Inflammatory macrophage (primary cell): ENCODE data around the gene DPM3.
A peak's percentile ranks its signal among the peaks of the same experiment; 100 is the strongest.
"Not testable (repeated sequence)": the region's sequence is repeated elsewhere in the genome, so short reads cannot be mapped to it uniquely, and the experiment has no call there.

Source experiments
- DNase-seq, 2 donors: peaks; one replicate each; pipeline ENCODE4 v3.0.0-alpha.2; 2020 to 2022
- total RNA-seq, 18 experiments: gene quantifications; one replicate each; lab custom pipeline; 2026; ENCODE audit warnings: mixed read lengths in 6 of 18, inconsistent platforms in 2 of 18; lab: John Stamatoyannopoulos, UW

Gene DPM3, protein sequence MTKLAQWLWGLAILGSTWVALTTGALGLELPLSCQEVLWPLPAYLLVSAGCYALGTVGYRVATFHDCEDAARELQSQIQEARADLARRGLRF
- total RNA-seq, result 3.7 to 11.3 (median 7.2) reads per million in 18 experiments

DNA sequence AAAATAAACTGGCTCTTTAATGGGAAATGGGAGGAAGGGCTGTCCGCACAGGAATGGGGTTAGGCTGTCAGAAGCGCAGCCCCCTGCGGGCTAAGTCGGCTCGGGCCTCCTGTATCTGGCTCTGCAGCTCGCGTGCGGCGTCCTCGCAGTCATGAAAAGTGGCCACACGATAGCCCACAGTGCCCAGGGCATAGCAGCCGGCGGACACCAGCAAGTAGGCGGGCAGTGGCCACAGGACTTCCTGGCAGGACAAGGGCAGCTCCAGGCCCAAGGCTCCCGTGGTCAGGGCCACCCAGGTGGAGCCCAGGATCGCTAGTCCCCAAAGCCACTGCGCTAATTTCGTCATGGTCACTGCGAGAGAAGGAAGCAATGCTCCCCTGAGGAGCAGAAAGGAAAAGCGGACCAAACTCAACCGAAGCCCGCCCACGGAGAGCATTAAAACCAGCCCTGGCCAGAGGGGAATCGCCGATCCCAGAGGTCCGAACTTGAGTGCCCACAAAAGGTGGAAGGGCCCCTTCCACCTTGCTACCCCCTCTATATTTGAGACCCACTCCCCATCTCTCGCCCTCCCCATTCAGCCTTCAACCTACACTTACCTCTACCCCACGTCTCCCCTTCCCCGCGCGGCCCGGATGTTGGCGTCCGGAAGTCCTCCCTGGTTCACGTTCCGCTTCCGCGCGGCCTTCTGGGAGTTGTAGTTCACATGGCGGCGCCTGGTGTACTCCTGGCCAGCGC is at the start of gene DPM3:
Gene DPM3 (minus strand): TSS at position 637 of the 735 bp plus-strand sequence. CDS start 291 bp downstream, at position 346.
- peak; percentile 87 to 91 for DNase-seq

DNA sequence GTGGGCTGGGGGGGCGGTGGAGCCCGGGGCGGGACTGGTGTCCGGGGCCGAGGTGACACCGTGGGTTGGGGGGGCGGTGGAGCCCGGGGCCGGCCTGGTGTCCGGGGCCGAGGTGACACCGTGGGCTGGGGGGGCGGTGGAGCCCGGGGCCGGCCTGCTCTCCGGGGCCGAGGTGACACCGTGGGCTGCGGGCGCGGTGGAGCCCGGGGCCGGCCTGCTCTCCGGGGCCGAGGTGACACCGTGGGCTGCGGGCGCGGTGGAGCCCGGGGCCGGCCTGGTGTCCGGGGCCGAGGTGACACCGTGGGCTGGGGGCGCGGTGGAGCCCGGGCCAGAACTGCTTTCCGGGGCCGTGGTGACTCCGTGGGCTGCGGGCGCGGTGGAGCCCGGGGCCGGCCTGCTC is 49.6 kb upstream of the DPM3 start:
- DNase-seq, result not testable (repeated sequence)

DNA sequence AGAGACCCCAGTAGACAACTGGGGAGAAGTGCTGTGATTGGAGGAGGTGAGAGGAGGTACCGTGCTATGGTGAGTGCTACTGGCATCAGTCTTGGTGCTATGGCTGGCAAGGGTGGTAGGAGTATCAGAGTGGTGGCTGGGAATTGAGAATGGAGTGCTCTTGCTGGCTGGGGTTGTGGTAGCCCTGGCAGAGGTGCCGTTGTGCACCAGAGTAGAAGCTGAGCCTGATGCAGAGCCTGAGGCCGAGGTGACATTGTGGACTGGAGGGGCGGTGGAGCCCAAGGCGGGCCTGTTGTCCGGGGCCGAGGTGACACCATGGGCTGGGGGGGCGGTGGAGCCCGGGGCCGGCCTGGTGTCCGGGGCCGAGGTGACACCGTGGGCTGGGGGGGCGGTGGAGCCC is 47.9 kb upstream of the DPM3 start:
- DNase-seq, result no peak

DNA sequence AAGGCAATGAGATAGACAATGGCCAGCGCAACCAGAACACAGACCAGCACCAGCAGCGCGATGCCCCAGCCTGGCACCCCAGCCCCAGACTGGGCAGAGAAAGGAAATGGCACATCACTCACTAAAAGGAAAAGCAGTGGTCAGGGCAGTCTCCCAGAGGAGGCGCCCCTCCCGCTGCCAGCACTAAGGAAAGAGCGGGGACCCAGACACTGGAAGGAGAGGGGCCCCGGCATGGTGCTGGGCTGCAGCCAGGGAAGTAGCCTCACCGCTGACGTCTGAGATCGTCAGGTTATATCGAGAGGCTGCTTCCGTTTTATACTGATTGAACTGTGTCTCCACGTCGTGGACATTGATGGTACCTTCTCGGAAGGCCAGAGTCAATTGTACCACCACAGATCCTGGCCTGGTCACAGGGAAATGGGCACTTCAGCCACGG is 47.1 kb upstream of the DPM3 start:
- no peak for DNase-seq

DNA sequence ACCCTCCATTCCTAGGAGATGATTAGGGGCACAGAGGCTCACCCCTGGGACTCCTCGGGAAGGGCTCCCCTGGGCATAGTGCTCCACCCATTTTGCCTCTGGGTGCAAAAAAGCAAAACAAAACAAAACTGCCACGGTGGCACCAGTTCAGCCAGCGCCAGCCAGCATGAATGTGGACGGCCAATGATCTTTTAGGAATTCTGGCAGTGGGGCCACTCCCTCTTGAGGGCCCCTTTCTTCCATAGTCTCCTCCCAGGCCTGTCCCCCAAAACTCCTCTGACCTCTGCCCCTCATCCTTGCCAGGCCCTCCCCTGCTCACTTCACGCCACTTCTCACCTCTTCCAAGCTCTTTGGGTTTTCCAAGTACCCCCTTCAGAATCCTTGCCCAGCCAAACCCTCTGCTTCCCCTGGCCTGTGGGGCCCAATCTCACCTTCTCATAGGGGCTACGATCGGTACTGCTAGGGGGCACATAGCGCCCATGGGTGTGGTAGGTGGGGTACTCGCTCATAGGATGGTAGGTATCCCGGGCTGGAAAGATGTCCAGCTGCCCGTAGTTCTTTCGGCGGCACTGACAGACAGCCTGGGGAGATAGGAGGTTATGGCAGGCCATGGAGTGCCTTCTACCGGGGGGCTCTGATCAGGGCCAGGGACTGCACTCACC is 46.6 kb upstream of the DPM3 start:
- DNase-seq, result no peak

DNA sequence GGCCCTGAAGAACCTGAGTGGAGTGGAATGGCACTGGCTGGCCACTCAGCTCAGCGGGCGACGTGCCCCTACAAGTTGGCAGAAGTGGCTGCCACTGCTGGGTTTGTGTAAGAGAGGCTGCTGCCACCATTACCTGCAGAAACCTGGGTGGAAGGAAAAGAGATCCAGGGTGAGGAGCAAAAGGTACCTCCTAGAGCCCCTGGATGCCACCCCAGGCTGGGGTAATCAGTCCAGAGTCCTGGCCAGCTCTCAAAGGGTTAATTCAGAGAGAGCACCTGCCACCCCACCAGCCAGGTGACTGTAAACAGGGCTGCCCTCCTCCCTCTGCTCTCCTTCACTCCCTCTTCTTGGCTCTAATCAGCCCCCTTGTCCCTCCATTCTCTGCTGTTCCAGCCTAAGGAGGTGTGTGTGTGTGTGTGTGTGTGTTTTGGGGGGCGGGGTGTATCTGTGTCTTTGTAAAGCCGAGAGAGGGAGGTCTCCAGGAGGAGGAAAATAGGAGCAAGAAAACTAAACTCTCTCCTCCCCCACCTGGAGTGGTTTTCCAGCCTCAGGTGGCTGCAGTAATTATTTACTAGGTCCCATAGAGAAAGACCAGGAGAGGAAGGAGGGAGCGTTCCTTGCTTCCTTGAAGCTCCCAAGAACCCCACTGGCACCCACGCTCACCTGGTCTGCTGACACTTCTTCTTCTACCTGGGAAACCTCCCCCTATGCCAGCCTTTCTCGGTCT is 45.9 kb upstream of the DPM3 start:
- no peak for DNase-seq

DNA sequence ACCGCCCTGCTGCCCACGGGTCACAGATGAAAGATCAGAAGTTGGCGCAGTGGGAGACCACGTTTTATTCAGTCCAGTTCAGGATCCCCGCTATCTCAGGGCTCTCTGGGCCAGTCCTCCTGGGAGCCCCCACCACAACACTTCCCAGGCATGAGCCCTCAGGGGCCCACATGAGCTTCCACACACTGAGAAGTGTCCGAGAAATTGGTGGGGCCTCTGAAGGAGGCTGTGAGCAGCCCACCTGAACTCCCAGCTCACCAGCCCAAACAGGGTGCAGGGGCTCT is 45.4 kb upstream of the DPM3 start:
- DNase-seq, result no peak

DNA sequence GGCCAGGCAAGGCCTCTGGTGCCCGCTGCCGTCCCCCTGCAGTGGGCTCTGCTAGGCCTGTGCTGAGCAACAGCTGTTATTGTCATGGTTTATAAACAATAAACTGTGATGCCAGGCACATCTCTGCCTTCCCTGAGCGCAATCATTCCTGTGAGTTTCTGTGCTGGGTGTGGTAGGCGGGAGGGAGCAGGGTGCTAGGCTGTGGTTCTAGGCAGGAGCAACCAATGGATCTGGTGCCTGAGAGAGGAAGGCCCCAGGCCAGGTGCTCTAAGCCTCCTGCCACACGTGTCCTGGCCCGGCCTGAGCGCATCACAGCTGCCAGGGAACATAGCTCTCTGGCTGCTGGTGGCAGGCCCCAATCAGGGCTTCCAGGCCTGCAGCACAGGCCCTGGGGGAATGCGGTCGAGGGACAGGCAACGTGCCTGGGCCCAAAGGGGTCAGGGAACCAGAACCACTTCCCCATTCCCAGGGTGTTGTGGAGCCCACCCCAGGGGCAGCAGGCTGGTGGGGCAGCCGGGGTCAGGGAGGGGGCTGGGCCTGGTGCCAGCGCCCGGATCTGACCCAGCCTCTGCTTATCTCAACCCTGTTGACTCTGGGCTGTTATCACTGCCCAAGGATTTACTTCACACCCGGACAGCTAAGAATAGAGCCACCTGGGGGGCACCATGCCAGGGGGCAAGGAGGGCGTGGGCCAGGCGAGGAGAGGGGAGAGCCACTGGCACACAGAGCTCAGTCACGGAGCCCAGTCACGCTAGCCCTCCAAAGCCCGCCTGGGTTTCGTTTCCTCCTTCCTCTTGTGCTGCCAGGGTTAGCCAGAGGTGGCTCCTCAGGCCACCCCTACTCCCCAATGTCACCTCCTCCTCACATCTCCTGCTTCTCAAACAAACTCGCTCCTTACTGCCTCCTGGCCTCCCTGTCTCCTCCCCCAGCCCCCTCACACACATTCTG is 44.8 kb upstream of the DPM3 start:
- DNase-seq, result peak; percentile 81 to 86

DNA sequence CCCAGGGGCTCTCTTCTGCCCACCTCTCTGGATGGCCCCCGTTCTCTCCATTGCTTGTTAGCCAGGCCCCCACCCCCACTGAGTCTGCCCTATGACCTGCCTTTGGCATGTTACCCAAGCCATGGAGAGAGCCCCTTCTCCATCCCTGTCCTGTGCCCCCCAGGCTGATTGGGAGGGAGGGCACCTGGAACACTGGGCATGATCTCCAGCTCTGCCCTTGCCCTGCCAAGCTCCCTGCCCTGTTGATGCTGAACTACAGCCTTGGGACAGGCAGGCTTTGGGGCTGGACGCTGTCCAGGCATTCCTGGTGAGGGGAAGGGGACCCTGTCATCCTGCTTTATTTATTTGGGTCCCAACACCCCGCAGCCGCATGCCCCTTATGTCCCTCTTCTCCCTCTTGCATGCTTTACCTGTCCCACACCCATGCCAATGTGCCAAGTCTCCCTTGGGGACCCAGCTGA is 44.0 kb upstream of the DPM3 start:
- no peak for DNase-seq

DNA sequence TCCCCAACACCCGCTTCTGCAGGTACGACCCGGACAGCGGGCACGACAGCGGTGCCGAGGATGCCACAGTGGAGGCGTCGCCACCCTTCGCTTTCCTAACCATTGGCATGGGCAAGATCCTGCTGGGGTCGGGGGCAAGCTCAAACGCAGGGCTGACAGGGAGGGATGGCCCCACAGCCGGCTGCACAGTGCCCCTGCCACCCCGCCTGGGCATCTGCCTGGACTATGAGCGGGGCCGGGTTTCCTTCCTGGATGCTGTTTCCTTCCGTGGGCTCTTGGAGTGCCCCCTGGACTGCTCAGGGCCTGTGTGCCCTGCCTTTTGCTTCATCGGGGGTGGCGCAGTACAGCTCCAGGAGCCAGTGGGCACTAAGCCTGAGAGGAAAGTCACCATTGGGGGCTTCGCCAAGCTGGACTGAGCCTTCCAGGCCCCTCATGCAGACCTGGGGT is 43.5 kb upstream of the DPM3 start:
- no peak for DNase-seq

DNA sequence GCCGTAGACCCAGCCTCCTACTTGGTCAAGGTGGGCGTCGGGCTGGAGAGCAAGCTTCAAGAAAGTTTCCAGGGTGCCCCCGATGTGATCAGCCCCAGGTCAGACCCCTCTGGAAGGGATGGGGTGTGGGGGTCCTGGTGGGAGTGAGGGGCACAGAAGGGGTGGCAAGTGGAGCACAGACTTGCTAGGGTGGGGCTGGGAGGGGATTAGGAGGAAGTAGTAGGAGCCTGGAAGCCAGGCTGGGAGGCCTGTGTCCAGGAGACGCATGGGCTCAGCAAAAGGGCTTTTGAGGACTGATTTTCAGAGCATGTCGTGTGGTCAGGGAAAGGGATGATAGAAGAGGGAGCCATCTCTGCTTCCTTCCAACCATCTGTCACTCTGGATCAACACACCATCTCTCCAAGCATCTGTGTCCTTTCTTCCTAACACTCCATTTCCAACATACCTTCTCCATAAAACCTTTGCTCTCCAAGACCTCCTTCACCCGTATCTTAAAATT is 41.8 kb upstream of the DPM3 start:
- no peak for DNase-seq

DNA sequence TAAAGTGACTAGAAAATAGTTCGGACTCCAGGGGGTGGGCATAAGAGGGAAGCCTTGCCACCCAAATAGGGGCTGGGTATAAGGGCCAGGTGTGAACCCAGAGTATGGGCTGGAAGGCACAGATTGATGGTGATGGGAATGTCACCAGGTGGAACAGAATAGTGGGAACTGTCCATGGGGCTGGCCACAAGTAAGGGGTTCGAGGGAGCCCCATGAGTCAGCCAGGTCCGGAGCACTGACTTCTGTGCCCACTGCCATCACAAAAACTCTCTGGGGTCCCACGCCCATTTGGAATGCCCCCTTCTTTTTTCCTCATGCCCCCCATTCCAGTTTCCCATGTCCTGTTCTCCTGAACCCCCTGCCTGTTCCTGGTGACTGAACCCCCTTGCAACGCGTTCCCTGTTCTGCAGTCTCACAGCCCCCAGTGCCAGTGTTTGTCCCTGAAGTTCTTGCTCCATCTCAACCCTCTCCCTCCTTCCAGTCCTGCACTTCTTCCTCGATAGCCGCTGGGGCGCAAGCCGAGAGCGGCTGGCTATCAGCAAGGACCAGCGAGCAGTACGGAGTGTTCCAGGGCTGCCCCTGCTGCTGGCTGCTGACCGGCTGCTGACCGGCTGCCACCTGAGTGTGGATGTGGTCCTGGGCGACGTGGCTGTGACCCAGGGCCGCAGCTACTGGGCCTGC is 41.2 kb upstream of the DPM3 start:
- DNase-seq, result no peak

DNA sequence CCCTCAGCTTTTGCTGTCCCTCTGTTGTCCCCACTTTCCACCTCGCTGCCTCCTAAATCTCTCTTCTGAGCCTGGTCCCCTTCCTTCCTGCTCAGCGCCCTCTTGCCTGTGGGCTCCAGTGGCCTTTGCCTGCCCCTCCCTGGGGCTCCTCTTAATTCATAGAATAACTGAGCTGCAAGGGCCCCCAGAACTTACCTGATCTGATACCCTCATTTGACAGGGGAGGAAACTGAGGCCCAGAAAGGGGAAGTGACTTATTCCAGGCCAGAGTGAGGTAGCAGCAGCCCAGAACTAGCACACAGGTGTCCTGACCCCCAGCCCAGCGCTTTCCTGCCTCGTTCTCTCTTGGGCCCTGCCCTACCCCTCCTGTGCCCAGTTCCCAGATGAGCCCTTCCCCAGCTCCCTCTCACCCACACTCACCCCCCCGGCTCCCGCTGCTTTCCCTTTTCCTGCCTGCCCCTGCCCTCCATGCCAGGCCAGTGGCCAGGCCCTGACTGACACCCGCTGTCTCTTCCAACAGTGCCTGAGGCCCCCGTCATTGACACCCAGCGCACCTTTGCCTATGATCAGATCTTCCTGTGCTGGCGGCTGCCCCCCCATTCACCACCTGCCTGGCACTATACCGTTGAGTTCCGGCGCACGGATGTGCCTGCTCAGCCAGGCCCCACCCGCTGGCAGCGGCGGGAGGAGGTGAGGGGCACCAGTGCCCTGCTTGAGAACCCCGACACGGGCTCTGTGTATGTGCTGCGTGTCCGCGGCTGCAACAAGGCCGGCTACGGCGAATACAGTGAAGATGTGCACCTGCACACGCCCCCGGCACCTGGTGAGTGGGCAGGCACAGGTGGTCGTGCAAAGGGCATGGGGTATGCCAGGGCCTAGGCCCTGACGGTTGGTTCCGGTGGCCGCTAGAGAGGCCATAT is 39.0 kb upstream of the DPM3 start:
- no peak for DNase-seq

DNA sequence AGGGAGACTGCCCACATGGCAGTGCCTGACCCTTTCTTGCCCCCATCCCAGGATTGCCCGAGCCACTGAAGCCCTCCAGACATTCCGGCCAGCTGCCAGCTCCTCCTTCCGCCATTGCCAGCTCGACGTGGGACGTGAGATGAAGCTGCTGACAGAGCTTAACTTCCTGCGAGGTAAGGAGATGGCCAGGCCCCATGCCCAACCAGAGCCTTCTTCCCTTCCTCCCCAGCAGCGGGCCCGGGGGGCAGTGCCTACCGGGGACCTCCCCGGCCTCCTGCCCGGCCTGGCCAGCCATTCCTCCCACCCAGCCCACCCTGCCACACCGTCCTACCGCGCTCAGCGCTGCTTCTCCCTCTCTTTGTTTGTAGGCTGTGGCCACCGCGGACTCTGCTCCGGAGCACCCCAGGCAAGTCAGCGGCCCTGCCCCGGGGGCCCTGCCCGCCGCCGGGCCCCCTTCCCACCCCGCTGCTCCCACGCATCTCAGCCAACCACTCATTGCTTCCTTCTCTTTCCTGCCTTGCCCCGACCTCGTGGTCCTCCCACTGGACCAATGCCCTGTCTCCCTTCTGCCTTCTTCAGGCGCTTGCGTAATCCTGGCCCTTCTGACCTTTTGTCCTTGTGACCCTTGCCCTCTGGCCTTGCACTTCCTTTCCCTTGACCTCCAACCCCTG is 38.2 kb upstream of the DPM3 start:
- peak; percentile 91 to 94 for DNase-seq

DNA sequence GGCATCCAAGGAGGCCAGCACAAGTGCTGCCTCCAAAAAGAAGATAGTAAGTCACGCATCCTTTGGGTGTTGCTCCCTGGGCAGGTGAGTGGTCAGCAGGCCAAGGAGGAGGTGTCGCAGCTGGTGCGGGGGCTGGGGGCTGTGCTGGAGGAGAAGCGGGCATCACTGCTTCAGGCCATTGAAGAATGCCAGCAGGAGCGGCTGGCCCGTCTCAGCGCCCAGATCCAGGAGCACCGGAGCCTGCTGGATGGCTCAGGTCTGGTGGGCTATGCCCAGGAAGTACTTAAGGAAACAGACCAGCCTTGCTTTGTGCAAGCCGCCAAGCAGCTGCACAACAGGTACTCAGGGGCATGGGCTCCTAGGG is 37.6 kb upstream of the DPM3 start:
- no peak for DNase-seq

DNA sequence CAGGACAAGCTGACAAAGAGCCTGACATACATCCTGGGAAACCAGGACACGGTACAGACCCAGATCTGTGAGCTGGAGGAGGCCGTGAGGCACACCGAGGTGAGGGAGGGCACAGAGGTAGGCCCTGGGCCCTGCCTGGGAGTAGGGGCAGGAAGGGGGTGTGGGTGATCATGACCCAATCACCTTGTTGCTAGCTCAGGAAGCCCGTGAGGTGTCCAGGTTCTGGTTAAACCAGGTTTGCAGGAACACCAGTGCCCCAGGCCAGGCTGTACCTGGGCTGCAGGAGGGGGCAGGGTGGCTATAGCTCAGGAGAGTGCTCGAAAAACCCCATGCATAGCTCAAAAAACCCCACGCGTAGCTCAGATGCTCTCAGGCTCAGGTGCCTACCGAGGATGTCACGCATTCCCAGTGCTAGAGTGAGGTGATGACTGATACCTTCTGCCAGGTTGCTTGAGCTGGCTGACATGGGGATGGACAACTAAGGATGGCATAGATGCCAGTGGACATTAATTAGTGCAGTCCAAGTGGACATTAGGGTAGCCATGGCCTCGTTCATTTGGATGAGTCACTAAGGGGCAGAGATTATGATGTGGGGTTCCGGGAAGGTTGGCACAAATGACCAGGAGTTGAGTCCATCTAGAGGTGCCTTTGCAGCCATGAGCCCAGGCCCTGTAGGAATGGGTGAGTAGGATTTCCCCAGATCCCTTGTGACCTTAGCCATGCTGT is 37.0 kb upstream of the DPM3 start:
- DNase-seq, result no peak

DNA sequence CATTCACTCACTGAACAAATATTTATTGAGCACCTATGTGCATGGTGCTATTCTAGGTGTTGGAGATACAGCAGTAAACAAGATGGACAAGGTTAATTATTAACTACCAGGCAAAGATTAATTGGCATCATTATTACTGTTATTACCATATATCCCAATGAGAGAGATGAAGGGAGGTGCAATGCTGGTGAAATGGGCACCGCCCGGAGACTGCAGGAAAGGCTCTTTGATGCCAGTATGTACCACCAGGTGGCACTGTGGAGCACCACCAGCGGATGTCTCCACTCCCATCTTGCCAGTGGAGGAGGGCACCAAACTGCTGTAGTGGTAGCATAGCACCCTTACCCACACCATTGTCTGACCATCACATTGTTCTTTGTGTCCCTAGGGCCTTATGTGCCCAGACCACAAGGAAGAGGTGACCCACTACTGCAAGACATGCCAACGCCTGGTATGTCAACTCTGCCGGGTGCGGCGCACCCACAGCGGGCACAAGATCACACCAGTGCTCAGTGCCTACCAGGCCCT is 36.3 kb upstream of the DPM3 start:
- peak; percentile 83 to 87 for DNase-seq

DNA sequence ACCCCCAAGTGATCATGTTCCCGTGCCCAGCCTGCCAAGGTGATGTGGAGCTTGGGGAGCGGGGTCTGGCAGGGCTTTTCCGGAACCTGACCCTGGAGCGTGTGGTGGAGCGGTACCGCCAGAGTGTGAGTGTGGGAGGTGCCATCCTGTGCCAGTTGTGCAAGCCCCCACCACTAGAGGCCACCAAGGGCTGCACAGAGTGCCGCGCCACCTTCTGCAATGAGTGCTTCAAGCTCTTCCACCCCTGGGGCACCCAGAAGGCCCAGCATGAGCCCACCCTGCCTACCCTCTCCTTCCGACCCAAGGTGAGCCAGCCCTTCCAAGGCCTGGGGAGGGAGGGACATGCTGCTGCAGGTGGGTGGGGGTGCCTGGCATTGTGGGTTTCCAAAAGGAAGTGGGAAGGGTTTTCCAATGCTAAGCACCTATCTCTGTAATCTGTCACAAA is 35.6 kb upstream of the DPM3 start:
- DNase-seq, result peak; percentile 30 to 39
